Tibial artery (tissue), 4 donors: ENCODE measurements around the gene NOTUM.

Experiments
- DNase-seq, 2 donors: peaks; one replicate each; pipeline ENCODE4 v3.0.0-alpha.2; 2019
- H3K27ac ChIP-seq, 2 donors: fragments of 200-600 bp; sonication (generic) in 1 of 2; 1 replicate in 1 of 2; 2 replicates in 1 of 2; pipeline ENCODE4 v1.5.1; 2018 to 2019; ENCODE audit warnings: mild to moderate bottlenecking in 1 of 2
- H3K27me3 ChIP-seq, 2 donors: fragments of 200-600 bp; sonication (generic) in 1 of 2; one replicate each; pipeline versions ENCODE4 v1.5.1 to v1.6.0; 2016 to 2019
- H3K36me3 ChIP-seq, 3 donors: fragments of 200-600 bp; sonication (generic) in 2 of 3; one replicate each; pipeline ENCODE4 v1.5.1; 2016 to 2019; ENCODE audit warnings: mild to moderate bottlenecking in 2 of 3
- H3K4me1 ChIP-seq, 4 donors: fragments of 200-600 bp; sonication (generic) in 2 of 4; 1 replicate in 3 of 4; 2 replicates in 1 of 4; pipeline ENCODE4 v1.5.1; 2016 to 2019
- H3K4me3 ChIP-seq, 2 donors: fragments of 200-600 bp; sonication (generic) in 1 of 2; 1 replicate in 1 of 2; 2 replicates in 1 of 2; pipeline ENCODE4 v1.5.1; 2018 to 2019; ENCODE audit warnings: mild to moderate bottlenecking in 2 of 2
- H3K9me3 ChIP-seq, 3 donors: fragments of 200-600 bp; sonication (generic) in 1 of 3; one replicate each; pipeline ENCODE4 v1.5.1; 2016 to 2019
- CTCF ChIP-seq, 2 experiments: fragments of 200-600 bp in 1 of 2; fragments of 450-650 bp in 1 of 2; IDR thresholded peaks; one replicate each; pipeline ENCODE4 v1.5.1; 2017 to 2019; ENCODE audit warnings: antibody characterized with exemption in 2 of 2, mild to moderate bottlenecking in 1 of 2, moderate library complexity in 1 of 2
- intact Hi-C: fragments of 100-400 bp; cut with DNase I; formaldehyde crosslinking; loops from one replicate; pipeline ENCODE4 v1.15.0; 2023; ENCODE audit warnings: low total_unique reads

Gene NOTUM

GRCh38 chr17:81917565-81918332, 43.2 kb downstream of the NOTUM start, which contains the start of gene SIRT7:
Gene SIRT7 (minus strand): TSS chr17:81918176. CDS start chr17:81918131, 45 bp downstream.
- TF ChIP-seq CTCF (IDR thresholded peaks at IDR 0.05): no peak
- peak; percentile 48 to 87 for DNase-seq
- intact Hi-C loops: no loop called here
- peak within 1 kb of the TSS; percentile 56 to 74 for H3K27ac ChIP-seq
- no peaks in the 10 kb centered on the region for H3K27me3 ChIP-seq
- H3K9me3 ChIP-seq: no peaks in the 10 kb centered on the region
- peak within 1 kb of the TSS; percentile 66 to 71 for H3K4me3 ChIP-seq
- H3K36me3 ChIP-seq: peaks cover 33 to 73% (median 48%) of the 10 kb centered on the region in 3 donors
- H3K4me1 ChIP-seq: peaks cover 0 to 44% (median 18%) of the 10 kb centered on the region in 4 donors

- intact Hi-C loops: no loop called here
- DNase-seq: no peak
- Histone ChIP-seq H3K27me3 (no peaks in the 10 kb centered on the region), H3K4me1 (peaks cover 0 to 38% (median 16%) of the 10 kb centered on the region in 4 donors), H3K4me3 (peak overlapping the region; percentile 66 to 71), H3K36me3 (peaks cover 24 to 69% (median 46%) of the 10 kb centered on the region in 3 donors), H3K27ac (peak overlapping the region in 1 of 2 donors; percentile 56), H3K9me3 (no peaks in the 10 kb centered on the region)
- TF ChIP-seq CTCF (IDR thresholded peaks at IDR 0.05): no peak
Measured at GRCh38 chr17:81916234-81917001, 44.6 kb downstream of the NOTUM start.

- Histone ChIP-seq H3K9me3 (no peaks in the 10 kb centered on the region), H3K27me3 (no peaks in the 10 kb centered on the region), H3K4me3 (no peak overlapping the region), H3K27ac (no peak overlapping the region), H3K4me1 (peaks cover 0 to 37% (median 20%) of the 10 kb centered on the region in 4 donors), H3K36me3 (peaks cover 24 to 58% (median 39%) of the 10 kb centered on the region in 3 donors)
- TF ChIP-seq CTCF (IDR thresholded peaks at IDR 0.05): no peak
- no peak for DNase-seq
- intact Hi-C loops: no loop called here
Measured at GRCh38 chr17:81915331-81915730, 45.7 kb downstream of the NOTUM start.

GRCh38 chr17:81914103-81914850, 46.7 kb downstream of the NOTUM start:
- intact Hi-C loops: no loop called here
- H3K36me3 ChIP-seq: peaks cover 24 to 47% (median 39%) of the 10 kb centered on the region in 3 donors
- H3K27me3 ChIP-seq: no peaks in the 10 kb centered on the region
- no peaks in the 10 kb centered on the region for H3K9me3 ChIP-seq
- H3K4me3 ChIP-seq: no peak overlapping the region
- no peak for TF ChIP-seq CTCF (IDR thresholded peaks at IDR 0.05)
- peaks cover 0 to 45% (median 25%) of the 10 kb centered on the region in 4 donors for H3K4me1 ChIP-seq
- DNase-seq: no peak
- H3K27ac ChIP-seq: no peak overlapping the region

GRCh38 chr17:81913394-81914102, 47.4 kb downstream of the NOTUM start:
- Histone ChIP-seq H3K4me3 (no peak overlapping the region), H3K27me3 (no peaks in the 10 kb centered on the region), H3K4me1 (peaks cover 0 to 45% (median 25%) of the 10 kb centered on the region in 4 donors), H3K9me3 (no peaks in the 10 kb centered on the region), H3K27ac (no peak overlapping the region), H3K36me3 (peaks cover 24 to 44% (median 43%) of the 10 kb centered on the region in 3 donors)
- intact Hi-C loops: no loop called here
- TF ChIP-seq CTCF (IDR thresholded peaks at IDR 0.05): no peak
- DNase-seq: no peak
